Adrenal gland (tissue), 5 donors: ENCODE measurements around the gene ASAH2.

Experiments used
- POLR2A ChIP-seq, 2 donors: fragments of 450-650 bp; IDR thresholded peaks; one replicate each; pipeline ENCODE4 v1.6.1; 2017; ENCODE audit warnings: antibody characterized with exemption in 2 of 2, mild to moderate bottlenecking in 2 of 2, moderate library complexity in 1 of 2
- TF ChIP-seq, protein P1 (sequence below), 6 experiments: fragments of 450-650 bp in 4 of 6; fragments of 200-600 bp in 2 of 6; sonication (generic) in 1 of 6; IDR thresholded peaks; 1 replicate in 5 of 6; 2 replicates in 1 of 6; pipeline versions ENCODE4 v1.5.1 to v1.8.0; 2016 to 2021; ENCODE audit warnings: antibody characterized with exemption in 6 of 6, mild to moderate bottlenecking in 2 of 6, moderate library complexity in 1 of 6
- donor health status: DM: no; HTN: no; CAD: no.

- TF ChIP-seq, protein P1, sequence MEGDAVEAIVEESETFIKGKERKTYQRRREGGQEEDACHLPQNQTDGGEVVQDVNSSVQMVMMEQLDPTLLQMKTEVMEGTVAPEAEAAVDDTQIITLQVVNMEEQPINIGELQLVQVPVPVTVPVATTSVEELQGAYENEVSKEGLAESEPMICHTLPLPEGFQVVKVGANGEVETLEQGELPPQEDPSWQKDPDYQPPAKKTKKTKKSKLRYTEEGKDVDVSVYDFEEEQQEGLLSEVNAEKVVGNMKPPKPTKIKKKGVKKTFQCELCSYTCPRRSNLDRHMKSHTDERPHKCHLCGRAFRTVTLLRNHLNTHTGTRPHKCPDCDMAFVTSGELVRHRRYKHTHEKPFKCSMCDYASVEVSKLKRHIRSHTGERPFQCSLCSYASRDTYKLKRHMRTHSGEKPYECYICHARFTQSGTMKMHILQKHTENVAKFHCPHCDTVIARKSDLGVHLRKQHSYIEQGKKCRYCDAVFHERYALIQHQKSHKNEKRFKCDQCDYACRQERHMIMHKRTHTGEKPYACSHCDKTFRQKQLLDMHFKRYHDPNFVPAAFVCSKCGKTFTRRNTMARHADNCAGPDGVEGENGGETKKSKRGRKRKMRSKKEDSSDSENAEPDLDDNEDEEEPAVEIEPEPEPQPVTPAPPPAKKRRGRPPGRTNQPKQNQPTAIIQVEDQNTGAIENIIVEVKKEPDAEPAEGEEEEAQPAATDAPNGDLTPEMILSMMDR (IDR thresholded peaks at IDR 0.05), result no peak
- no peak for TF ChIP-seq POLR2A (IDR thresholded peaks at IDR 0.05)
These were observed 29.8 kb downstream of the ASAH2 start for GRCh38 chr10:50221470-50221869.
